HG02678 (cell line): ENCODE data around the gene DDIAS.
"Not testable (repeated sequence)": the region's sequence is repeated elsewhere in the genome, so short reads cannot be mapped to it uniquely, and the experiment has no call there.

Source experiments
- ATAC-seq: cut with Tn5 transposase; IDR thresholded peaks from one replicate; pipeline ENCODE4 v1.9.1; 2021; ENCODE audit warnings: mild to moderate bottlenecking, moderate library complexity; ENCODE audit not compliant: unreplicated experiment

The DDIAS gene, protein sequence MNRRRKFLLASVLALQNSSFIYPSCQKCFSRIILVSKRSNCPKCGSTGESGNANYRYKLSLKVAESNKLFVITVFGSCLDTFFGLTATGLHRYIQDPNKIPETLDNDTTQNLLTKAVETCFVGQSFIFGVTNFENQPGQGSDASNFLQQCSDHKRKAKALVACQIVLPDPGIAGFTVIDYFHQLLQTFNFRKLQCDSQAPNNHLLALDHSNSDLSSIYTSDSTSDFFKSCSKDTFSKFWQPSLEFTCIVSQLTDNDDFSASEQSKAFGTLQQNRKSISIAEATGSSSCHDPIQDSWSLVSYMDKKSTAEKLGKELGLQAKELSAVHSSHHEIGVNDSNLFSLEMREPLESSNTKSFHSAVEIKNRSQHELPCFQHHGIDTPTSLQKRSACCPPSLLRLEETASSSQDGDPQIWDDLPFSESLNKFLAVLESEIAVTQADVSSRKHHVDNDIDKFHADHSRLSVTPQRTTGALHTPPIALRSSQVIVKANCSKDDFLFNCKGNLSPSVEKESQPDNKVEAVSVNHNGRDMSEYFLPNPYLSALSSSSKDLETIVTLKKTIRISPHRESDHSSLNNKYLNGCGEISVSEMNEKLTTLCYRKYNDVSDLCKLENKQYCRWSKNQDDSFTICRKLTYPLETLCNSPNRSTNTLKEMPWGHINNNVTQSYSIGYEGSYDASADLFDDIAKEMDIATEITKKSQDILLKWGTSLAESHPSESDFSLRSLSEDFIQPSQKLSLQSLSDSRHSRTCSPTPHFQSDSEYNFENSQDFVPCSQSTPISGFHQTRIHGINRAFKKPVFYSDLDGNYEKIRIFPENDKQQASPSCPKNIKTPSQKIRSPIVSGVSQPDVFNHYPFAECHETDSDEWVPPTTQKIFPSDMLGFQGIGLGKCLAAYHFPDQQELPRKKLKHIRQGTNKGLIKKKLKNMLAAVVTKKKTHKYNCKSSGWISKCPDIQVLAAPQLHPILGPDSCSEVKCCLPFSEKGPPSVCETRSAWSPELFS

DNA sequence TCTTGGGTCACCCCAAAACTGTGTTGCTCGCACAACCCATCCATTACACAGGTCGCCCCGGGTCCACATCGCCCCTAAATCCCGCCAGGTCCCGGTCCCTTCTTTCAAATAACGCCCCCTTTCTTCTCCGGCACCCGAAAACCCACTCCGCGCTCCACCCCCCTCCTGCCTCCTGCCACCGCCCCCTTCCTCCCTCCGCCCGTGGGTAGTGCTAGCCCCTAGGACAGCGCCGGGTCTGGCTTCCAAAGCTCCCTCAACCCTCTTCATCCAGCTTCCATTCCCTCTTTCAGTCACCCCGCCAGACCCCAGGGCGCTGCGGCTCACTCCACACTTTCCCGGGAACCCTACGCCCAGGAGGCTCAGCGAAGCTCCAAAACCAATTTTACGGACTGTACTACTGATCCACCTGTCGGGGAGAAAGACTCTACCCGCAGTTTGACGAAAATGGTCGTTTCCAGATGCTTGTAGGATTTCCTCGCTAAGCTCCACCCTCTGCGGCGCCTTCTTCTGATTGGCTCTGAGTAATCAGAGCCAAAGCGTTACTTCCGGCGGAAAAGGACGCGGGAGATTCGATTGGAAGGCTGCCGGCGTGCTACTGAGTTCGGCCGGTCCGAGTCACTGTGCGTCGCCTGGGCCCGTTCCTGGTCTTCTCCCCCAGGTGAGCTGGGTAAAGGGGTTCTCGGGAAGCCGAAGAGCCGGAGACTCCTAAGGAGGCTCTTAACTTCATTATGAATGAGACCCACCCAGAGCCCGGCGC lies at the start of gene DDIAS:
Gene DDIAS (plus strand): TSS at position 572 of the 757 bp plus-strand sequence. CDS start 13,003 bp downstream, outside the sequence.
- ATAC-seq, result peak; percentile 71

DNA sequence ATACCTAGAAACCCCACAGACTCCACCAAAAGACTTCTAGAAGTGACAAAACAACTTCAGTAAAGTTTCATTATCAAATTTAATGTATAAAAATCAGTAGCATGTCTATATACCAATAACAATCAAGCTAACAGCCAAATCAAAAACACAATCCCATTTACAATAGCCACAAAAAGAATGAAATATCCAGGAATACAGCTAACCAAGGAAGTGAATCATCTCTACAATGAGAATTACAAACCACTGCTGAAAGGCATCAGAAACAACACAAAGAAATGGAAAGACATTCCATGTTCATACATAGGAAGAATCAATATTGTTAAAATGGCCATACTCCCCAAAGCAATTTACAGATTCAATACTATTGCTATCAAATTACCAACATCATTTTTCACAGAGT lies 47.3 kb upstream of the DDIAS start:
- no peak for ATAC-seq

DNA sequence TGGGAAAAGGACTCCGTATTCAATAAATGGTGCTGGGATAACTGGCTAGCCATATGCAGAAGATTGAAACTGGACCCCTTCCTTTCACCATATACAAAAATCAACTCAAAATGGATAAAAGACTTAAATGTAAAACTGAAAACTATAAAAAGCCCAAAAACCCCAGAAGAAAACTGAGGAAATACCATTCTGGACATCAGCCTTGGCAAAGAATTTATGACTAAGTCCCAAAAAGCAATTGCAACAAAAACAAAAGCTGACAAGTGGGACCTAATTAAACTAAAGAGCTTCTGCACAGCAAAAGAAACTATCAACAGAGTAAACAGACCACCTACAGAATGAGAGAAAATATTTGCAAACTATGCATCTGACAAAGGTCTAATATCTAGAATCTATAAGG lies 46.6 kb upstream of the DDIAS start:
- not testable (repeated sequence) for ATAC-seq

DNA sequence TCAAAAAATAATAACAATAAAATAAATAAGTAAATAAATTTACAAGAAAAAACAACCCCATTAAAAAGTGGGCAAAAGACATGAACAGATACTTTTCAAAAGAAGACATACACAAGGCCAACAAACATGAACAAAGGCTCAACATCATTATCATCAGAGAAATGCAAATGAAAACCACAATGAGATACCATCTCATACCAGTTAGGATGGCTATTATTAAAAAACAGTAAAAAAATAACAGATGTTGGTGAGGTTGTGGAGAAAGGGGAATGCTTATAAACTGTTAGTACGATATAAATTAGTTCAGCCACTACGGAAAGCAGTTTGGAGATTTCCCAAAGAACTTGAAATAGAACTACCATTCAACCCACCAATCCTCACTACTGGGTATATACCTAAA lies 45.9 kb upstream of the DDIAS start:
- no peak for ATAC-seq

DNA sequence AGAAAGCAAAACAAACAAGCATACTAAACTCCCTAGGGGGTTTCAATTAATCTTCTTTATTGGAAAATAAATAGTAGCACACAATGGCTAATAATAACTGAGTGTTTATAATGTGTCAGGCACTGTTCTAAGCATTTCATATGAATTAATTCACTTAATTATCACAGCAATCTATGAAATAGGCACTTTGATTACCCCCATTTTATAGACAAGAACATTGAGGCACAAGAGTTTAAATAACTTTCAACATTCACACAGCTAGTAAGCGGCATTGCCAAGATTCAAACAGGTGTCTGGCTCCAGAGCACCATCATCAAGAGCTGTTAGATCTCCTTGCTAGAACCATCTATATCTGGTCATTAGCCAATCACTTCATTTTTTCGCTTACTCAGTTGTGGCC lies 44.4 kb upstream of the DDIAS start:
- no peak for ATAC-seq

DNA sequence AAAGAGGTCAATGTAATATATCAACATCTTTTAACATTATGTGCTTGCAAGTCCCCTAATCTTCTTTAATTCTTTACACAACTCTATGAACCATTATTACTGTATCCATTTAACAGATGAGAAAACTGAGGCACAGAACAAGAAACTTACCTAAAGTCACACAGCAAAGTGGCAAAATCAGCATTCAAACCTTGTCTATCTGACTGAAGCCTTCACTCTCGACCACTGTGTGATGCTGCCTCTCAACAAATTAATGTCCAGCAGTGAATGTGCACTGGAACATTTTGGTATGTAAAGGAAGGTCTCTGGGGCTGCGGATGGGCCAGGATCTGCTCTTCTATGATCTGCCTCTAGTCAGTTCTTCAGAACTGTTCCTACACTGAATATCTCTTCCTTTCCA lies 43.4 kb upstream of the DDIAS start:
- no peak for ATAC-seq

DNA sequence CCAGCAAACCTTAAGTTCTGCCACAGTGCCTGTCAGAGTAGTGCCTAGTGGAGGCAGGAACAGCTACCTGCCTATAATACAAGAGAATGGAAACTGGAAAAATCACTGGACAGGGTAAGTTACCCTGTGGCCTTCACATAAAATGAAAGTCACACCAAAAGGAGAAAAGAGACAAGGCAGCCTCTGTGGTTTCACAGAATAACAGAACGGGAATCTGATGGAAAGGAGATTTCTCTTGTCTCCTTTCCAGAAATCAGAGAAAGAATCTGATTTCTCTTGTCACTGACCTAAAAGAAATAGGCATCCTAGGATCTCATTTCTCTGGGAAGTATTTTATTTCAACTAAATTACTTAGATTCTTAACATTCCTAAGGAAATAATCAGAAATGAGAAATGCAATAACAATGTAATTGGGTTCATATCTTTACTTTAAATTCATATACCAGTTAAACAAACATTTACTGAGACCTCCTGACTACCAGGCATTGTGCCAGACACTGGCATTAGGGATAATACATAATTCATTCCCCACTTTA lies 42.9 kb upstream of the DDIAS start:
- no peak for ATAC-seq

DNA sequence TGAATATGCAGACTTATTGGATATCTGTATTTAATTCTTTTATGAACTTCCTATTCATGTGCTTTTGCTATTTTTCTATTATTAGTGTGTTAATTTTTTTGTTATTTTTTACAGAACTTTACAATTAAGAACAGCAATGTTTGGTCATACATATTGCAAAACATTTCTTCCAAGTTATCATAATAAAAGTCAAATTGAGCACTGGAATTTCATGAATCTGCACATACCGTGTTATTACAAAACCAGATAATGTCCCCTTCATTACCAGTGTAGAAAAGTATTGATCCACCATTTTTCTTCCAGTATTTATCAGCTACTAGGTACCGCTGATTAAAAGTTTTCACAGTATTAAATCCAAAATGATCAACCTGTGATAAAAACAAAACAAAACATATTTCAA lies 41.8 kb upstream of the DDIAS start:
- no peak for ATAC-seq

DNA sequence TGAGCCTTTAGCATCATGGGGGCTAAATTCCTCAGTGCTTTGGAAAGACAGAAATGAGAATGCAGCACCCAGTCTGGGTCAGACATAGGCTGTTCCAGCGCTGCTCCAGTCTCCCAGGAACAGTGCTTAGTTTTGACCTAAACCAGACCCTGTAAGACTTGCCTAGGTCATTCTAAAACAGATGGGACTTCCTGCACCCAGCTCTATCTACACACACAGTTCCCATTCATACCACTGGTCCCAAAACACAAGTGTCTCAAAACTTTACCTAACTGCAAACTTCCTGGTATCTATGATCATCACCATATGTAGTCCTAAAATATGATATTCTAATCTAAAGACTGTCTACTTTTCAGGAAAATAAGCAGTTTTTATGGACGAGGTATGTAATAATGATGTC lies 39.2 kb upstream of the DDIAS start:
- no peak for ATAC-seq

DNA sequence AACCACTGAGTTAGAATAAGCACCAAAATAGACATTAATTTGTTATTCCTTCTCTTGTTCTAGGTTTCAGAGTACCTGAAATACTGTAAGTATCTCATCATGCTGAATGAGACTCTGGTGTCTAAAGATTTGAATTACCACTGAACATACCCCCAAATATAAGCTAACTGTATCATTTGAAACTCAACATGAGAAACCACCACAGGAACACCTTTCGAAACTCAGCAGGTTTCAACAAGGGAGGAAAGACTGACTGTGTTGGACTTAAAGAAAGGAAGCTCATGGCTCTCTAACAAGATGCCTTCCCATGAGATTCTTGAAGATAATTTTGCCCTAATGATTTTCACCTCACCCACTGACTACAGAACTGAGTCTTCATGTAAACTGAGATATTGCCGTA lies 38.3 kb upstream of the DDIAS start:
- no peak for ATAC-seq

DNA sequence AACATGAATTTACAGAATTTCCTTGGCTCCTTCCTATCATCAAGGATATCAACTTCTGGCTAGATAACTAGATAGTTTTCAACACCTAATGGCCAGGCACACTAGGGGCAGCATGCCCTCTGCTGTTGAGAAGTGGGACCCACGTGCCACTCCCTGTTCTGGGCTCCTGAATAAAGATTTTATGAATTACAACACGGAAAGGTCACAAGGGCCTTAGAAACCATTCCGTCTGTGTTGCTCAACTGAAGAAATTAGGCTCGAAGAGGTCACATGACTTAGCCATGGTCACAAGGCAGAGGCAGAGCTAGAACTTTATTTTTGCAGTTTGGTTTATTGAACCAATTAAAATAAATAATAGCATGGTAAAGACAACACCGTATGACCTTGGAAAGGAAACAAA lies 37.3 kb upstream of the DDIAS start:
- ATAC-seq, result no peak

DNA sequence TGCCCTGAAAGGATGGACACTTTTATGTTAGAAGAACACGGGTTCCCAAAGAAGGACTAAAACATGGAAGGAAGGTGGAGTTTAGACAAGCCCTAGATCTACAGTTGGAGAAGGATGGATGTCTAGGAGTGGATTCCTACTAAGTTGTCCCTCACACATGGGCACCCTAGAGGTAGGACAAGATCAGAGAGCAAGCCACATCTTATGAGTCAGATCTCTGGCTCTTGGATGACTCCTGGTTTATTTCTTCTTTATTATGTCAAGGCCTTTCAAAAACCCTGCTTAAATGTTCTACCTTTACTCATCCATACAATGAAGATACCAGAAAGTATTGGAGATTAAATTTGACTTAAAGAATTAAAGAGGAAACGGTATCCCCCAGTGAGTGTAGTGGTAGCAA lies 35.7 kb upstream of the DDIAS start:
- no peak for ATAC-seq

DNA sequence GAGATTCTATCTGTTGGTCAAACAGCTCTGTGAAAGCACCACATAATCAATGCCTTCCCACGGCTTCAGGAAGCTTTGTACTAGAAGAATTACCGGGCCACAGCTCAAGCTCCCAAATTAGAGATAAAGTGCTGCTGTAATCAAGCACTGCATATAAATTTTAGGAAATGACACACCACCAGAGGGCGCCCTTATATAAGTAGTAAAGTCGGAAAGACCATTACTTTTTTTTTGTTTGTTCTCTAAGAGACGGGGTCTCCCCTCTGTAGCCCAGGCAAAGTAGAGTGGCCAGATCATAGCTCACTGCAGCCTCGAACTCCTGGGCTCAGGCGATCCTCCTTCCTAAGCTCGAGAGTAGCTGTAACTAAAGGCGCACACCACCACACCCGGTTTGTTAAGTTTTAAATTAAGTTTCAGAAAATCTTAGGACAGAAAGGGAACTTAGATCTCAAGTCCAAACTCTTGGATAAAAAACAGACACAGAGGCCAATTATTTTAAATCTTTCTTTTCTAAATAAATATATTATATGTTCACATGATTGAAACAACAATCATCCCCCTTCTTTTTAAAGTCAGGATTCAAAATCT lies 33.9 kb upstream of the DDIAS start:
- no peak for ATAC-seq

DNA sequence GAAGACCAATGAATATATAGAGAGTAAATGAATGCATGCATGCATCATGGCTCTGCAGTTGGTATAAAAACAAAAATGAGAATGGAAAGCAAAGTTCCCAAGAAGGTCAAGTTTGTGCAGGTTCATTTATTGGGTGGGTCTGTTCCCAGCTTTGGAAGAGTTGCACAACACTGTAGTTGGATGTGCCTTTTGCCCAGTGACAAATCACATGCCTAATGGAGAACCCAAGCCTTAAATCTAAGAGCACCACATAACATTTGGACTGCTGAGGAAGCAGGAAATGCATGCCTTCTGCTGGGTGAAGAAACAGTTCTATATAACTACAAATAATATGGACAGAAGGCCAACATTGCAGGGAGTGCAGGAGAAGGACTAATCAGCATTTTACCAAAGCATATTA lies 31.9 kb upstream of the DDIAS start:
- no peak for ATAC-seq

DNA sequence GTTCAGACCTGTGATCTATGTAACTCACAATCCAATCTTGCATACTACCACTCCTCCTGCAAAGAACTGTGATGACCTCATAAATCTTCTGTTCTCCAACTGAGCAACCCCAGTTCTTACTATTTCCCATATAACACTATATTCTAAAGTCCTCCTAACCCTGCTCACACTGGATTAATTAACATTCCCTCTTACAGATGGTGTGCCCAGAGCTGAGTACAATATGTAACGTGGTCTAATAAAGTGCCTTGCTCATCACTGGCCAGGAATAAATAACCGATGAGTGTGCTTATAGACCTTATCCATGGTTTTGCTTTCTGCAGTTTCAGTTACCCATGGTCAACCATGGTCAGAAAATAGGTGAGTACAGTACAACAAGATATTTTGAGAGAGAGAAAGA lies 29.9 kb upstream of the DDIAS start:
- ATAC-seq, result no peak

DNA sequence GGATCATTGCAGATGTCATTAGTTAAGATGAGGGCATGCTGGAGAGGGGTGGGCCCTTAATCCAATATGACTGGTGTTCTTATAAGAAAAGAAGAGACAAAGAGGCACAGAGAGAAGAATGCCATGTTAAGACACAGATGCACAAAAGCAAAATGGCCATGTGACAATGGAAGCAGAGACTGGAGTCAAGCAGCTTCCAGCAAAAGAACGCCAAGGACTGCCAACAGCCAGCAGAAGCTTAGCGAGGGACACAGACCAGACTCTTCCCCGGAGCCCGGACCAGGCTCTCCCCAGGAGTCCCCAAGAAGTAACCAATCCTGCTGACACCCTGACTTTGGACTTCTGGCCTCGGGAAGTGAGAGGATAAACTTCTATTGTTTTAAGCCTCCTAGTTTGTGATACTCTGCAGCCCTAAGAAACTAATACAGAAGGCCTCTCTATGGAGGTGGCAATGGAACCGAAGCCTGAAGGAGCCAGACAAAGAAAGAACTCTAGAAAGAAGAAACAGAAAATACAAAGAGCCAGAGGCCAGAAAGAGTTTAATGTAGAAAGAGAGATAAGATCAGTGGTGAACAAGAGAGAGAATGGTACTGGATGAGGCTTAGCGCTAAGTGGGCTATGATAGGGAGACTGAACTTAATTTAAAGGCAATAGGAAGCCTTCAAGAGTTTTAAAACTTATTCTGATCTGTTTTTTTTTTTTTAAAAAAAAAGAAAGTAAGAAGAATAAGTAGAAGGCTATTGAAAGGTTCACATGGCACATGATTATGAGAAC lies 29.0 kb upstream of the DDIAS start:
- ATAC-seq, result no peak

DNA sequence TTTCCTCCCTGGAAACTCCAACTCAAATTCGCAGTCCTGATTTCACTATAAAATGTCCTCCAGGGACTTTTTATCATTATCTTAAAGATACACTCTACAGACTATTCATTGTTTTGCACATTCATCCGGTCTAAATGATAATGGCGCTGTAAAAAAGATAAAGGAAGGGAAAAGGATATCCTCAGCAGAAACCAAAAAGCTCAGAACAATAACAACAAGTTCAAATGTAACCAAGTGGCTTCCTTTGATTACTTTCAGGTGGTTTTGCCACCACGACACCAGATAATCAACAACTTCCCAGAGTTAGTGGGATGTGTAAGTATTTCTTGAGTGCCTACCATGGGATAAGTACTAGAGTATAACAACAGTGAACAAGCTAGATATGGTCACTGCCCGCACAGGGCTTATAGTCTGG lies 27.6 kb upstream of the DDIAS start:
- no peak for ATAC-seq

DNA sequence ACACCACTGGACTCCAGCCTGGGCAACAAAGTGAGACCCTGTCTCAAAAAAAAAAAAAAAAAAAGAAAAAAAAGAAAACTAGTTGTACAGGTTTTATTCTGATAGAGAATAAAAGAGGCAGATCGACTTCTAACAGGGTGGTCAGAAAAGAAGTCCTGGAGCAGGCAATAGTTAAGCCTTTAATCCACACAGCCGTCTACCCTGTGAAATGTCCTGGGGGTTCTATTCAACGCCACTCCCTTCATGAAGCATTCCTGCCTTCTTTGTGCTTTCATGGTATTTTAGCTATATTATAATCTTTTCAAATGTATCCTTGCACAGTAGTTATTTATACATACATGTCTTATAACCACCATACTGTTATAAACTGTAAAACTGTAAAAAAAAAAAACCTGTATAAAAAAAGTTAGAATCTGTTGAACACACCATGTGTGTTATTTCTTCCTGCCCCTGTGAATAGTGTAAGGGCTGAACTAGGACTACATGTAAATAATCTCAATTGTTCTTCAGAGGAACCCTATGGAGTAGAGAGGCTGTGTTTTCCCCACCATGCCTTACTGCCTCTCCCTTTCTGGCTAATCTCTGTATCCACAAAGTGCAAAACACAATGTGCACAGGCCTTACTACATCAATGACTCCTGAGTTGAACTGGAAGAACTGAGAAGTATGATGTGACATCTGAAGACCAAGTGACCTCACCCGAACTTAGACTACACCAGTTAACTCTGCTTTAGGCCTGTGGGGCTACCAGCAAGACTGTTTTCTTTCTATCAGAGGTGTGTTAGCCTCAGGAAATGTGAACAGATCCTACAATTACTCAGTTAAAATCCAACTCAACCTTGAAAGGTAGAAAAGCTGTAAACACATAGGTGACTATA lies 26.7 kb upstream of the DDIAS start:
- no peak for ATAC-seq

DNA sequence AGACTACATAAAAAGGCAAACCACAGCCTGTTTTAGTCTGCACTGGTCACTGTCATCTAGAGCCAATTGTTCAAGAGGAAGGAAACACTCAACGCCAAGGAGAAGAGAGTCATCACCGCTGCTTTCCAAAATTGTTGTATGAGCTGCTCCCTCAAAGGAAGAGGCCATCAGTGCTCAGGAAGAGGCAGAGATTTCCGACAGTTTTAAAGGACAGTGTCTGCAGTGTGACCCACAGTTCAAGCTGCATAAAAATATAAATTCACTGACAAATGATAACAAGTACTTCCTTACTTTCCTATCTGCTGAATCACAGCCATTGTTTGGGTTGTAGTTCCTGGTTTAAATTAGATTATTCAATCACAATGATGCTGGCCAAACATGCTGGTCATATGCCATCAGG lies 17.7 kb upstream of the DDIAS start:
- no peak for ATAC-seq
